GM19467 (cell line): ENCODE data around the gene CDYL.
A peak's percentile ranks its signal among the peaks of the same experiment; 100 is the strongest.

Source experiments
- ATAC-seq: cut with Tn5 transposase; IDR thresholded peaks from one replicate; pipeline ENCODE4 v1.9.1; 2021; ENCODE audit warnings: mild to moderate bottlenecking, moderate library complexity; ENCODE audit not compliant: unreplicated experiment

Gene CDYL

DNA sequence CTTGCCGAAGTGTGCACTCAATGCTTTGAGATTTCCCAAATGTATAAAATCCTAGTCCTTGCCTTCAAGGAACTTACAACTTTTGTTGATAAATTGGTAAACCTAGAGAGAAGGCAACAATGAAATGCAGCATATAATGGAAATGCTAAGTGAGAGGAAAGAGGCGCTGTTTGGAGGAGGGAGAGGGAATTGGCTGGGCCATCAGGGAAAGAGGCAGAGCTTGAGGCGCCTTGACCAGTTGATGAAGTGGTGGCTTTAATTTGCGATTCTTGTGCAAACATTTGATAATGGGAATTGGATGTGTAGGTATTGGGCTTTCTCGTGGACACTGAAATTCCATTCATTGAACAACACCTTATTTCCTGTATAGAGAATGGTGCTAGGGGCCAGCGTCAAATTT, 1.9 kb upstream of the CDYL start:
- no peak for ATAC-seq

GRCh38 chr6:4774715-4775493, 1.3 kb upstream of the CDYL start:
- ATAC-seq = no peak

DNA sequence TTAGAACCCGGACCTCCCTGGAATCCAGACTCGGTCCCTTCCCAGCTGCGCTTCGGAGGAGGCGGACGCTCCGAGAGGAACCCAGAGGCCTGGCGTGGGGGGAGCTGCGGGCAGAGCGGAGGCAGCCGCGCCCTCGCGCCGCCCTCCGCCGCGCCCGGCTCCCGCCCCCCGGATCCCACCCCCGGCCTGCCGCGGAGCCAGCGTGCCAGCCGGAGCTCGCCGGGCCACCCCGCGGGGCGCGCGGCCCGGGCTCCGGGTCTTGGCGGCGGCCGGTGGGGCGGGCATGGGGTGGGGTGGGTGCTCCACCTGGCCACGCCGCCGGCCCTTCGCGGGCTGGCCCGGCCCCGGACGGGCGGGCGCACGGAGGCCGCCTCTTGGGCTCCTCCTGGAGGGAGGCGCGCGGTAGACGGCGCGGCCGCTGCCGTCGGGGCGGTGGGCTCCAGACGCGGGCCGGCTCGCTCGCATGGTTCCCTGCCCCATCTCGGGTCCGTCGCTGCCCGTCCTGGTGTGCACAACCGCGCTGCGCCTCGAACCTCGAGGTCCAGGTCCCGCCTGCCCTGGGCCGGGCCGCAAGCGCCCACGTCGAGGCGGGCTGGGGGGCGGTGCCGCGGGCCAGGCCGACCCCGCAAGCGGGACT, 592 bp upstream of the CDYL start:
- peak; percentile 46 for ATAC-seq

- ATAC-seq = peak; percentile 26
These were observed 539 bp downstream of the CDYL start for GRCh38 chr6:4776493-4777393.

- ATAC-seq = no peak
These were observed 1.3 kb downstream of the CDYL start for GRCh38 chr6:4777394-4777935.

DNA sequence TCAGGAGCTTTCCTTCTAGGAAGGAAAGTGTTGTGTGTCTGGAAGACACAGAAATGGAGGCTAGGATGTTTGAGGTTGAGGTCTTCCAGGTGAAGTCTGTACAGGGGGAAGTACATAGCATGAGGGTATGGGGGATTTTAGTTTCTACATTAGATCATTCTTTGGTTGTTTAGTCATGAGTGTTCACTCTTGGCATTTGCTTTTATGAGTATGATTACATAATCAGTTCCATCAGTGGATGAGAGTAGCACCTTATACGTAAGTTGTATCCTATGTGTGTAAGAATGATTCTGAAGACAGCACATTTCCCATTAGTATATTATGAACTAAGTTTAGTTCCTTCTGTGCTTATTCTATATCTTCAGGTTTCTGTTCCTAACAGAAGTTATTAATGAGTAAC, 1.9 kb downstream of the CDYL start:
- ATAC-seq = no peak

- no peak for ATAC-seq
These were observed 4.2 kb downstream of the CDYL start for GRCh38 chr6:4780360-4780812.

DNA sequence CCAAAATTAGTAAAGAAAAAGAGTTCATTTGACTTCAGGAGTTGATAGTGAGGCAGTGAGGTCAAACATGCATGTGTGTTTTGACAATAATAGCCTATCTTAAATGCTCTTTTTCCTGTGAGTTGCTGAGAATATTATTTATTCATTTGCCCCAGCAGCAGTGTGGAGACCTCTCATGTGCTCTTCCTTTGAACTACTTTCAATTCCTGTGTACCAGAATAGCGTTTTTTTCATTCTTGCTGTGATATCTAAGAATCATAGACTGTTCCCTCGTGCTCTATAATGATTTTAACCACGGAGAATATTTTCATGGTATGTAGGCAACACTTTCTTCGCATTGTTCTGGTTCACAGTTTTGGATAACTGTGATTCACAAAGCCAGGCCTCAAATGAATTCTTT, 5.2 kb downstream of the CDYL start:
- ATAC-seq = no peak

GRCh38 chr6:4781967-4782575, 5.9 kb downstream of the CDYL start:
- ATAC-seq = no peak

DNA sequence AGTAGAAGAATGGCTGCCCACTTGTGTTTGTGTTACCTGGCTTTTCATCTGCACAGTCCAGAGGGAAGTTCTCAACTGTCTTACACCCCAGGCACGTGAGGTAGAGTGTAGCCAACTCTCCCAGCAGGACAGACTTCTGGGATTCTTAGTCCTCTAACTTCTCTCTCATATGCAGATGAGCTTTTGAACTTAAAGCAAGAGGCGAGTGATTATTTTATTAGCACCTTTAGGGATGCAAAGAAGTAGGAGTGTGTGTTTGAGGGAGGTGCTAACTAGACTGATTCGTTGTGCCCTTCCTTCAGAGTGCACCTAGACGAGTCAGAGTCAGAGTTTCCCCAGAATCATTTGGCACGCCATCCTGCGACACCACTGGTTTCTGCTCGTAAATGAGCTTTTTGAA, 10.8 kb downstream of the CDYL start:
- ATAC-seq = no peak

DNA sequence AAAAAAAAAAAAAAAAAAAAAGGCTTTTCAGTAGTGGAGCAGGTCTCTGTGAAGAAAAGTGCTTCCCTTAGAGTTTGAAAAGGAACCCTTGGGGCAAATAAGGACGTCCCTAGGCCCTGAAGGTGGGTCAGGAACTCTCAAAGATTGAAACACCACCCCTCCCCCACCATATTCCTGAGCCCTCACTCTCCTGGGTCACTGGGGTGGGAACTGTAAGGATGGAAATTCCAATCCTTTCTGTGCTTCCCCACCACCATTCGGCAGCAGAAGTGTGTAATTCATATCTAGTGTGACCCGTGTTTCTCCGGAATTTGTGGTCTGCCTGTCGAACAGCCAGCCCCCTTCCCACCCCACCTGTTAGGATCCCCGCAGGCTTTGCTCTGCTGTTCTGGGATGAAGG, 12.3 kb downstream of the CDYL start:
- no peak for ATAC-seq

DNA sequence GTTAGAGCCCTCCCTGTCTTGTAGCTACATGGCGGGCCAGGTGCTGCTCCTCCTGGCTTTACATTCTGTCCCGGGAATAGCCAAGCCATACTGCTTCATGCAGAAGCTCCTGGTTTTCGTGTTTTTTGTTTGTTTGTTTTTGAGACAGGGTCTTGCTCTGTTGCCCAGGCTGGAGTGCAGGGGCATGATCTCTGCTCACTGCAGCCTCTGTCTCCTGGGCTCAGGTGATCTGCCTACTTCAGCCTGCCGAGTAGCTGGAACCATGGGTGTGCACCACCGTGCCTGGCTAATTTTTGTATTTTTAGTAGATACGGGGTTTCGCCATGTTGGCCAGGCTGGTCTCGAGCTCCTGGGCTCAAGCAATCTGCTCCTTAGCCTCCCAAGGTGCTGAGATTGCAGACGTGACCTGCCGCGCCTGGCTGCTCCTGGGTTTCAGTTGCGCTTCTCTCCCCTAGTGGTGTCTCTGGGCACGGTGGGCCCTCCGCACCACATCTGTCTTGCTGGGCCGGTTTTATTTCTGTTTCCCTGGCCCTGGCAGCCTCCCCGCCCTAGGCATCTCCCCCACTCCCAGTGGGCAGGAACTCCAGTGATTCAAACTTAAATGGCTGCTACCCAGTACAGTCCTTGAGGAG, 12.9 kb downstream of the CDYL start:
- ATAC-seq = peak; percentile 95

- no peak for ATAC-seq
These were observed 14.1 kb downstream of the CDYL start for GRCh38 chr6:4790158-4790899.

- no peak for ATAC-seq
These were observed 18.0 kb downstream of the CDYL start for GRCh38 chr6:4794140-4794707.

- ATAC-seq = no peak
These were observed 21.4 kb downstream of the CDYL start for GRCh38 chr6:4797587-4797986.

DNA sequence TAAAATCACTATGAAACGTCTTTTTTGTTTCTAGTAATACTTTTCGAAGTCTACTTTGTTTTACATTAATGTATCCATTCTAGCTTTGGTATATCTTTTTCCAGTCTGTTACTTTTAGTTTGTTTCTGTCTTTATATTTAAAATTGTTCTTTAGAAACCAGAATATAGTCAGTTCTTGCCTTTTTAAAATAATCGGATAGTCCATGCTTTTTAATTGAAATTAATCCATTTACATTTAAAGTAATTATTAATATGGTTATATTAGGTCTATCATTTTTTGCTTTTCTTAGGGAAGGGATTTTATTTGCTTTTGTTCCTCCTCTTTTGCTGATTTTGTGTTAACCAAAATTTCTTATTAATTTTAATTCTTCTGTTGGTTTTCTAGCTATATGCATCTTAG, 23.7 kb downstream of the CDYL start:
- ATAC-seq = no peak

DNA sequence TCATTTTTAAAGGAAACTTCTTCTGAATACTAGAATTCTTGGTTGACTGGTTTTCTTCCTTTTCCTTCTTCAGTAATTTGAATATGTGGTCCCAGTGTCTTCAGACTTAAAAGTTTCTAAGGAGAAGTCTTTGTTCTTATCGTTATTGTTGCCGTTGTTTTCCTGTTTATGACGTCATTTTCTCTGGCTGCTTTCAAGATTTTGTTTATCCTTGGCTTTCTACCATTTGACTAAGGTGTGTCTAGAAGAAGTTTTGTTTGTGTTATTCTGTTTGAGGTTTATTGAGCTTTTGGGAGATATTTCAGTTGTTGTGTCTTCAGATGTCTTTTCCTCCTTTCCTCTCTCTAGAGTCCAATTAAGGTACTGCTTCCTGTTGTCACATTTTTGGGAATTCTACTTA, 24.5 kb downstream of the CDYL start:
- no peak for ATAC-seq

DNA sequence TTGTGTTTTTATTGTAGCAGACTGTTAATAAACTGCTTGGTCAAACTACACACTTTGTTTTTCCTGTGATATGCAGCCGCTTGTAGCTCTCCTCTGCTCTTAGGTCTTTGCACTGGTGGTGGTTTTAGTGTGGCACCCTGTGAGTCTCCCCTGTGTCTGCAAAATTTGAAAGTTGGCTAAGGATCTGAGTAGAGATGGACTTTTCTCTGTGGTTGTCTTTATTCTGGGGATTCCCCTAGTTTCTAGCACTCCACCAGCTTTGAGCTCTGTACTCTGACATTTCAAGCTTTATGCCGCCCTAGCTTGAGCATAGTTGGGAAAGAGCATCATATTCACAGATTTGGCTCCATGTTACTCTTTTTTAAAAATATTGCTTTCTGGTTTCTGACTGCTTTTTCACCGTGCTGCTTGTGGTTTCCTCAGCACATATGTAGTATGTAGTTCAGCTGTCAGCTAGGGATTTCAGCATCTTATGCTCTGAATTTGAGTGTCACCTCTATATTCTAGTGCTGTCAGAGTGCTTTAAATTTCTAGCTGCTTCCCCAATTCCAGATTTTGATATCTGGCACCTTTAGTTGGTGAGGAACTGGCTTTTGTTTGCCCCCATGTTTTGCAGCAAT, 25.4 kb downstream of the CDYL start:
- ATAC-seq = peak; percentile 53
